GM21717 (cell line): ENCODE measurements around the gene ADGRV1.
A peak's percentile ranks its signal among the peaks of the same experiment; 100 is the strongest.
"Not testable (repeated sequence)": the region's sequence is repeated elsewhere in the genome, so short reads cannot be mapped to it uniquely, and the experiment has no call there.

ENCODE experiments used
- ATAC-seq: cut with Tn5 transposase; IDR thresholded peaks from one replicate; pipeline ENCODE4 v1.9.1; 2021; ENCODE audit warnings: mild to moderate bottlenecking, moderate library complexity; ENCODE audit not compliant: unreplicated experiment

ADGRV1 gene

DNA sequence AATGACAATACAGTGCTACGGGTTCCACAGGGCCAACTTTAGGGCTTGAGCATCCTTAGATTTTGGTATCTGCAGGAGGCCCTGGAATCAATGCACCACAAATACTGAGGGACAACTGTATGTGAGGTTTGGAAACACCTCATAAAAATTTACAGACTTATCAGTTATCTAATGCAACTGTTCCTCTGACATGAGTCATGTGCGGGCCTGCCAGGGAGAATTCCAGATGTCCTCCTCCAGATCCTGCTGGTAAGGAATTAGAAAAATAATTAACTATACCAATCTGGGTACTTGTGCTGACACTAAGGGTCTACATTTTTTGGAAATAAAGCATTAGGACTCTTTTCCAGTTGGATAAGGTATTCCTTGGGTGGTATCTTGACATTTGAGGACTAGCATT lies 491.2 kb downstream of the ADGRV1 start:
- ATAC-seq, result no peak

DNA sequence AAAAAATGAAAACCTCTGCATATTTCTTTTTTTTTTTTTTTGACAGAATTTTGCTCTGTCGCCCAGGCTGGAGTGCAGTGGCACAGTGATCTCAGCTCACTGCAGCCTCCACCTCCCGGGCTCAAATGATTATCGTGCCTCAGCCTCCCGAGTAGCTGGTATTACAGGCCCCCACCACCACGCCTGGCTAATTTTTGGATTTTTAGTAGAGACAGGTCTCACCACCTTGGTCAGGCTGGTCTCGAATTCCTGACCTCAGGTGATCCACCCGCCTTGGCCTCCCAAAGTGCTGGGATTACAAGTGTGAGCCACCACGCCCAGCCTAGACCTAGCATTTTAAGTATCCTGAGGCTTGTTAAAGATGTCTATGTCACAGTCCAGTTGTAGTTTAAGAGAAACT lies 493.8 kb downstream of the ADGRV1 start:
- ATAC-seq, result not testable (repeated sequence)

DNA sequence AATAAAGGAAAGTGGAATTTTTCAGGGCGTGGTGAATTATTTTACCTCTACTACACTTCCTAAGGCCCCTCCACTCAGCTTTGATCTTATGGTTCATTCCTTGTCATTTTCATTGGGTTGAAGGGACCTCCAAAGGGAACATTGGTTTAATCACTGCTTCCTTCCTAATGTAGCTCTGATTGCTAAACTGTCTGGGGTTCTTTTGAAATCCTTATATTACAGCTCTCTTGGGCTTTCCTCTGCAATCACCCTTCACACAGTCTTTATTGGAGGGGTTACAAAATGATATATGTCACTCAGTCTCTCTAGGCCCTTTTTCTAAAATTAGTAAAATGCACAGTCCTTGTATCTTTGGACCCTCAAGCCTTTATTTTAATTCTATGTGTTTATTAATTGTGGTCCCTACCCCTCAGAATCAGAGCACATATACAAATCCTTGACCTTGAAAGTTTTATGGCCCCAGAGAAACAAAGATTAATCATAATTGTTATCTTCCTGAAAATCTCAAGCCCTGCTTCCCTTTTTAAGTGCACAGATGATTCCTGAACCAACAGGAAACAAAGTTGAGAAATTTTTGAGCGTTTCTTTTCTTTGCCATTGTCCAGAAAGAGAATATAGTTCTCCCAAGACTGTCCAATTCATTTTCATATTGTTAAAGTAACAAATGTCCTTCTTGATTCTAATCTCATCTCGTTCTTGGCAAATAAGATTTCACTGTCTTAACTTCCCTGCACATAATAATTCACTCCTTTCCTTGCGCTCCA lies 494.6 kb downstream of the ADGRV1 start:
- no peak for ATAC-seq

DNA sequence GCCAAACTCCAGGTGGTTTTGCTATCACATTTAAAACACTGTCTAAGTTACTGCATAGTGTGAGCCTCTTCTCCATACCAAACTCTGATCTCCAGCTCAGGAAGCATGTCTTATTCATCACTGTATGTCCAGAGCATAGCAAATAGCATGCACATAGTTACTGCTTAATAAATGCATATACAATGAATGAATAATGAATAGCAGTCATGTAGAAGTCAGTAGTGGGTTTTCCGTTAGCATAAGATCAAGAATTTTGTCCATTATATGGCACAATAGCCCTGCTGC lies 495.1 kb downstream of the ADGRV1 start:
- ATAC-seq, result no peak

DNA sequence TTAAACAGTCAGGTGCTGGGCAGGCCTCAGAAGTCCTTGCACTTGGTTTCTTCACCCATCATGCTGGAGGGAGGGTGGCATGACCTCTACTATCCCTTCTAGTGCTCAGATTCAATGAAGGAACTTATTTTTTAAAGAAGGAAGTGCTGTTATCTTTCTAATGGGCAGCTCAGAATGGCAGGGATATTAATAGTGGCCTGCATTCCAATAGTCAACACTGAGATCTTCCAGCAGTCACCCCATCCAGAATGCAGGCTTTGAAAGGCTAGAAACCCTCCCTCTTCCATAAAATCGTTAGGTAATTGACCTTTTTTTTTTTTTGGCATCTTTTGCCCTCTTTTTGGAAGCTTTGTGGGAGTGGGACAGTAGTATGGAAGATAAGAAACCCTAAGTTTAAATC lies 499.6 kb downstream of the ADGRV1 start:
- ATAC-seq, result no peak

DNA sequence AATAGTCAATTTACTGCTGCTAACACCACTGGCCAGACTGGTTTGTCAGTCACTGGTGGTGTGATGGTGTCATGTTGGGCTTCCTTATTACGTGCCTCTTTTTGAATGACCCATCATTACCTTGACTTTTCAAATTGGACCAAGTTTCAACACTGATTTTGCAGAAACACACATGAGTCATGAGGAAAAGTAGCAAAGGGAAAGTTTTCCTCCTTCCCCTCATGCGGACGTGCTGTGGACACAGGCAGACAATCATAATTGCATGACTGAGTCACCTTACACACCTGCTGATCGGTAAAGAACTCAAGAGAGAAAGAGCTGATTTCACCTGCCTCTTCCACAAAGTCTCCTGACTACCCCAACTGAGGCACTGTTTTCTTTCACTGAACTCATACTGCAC lies 500.0 kb downstream of the ADGRV1 start:
- no peak for ATAC-seq

DNA sequence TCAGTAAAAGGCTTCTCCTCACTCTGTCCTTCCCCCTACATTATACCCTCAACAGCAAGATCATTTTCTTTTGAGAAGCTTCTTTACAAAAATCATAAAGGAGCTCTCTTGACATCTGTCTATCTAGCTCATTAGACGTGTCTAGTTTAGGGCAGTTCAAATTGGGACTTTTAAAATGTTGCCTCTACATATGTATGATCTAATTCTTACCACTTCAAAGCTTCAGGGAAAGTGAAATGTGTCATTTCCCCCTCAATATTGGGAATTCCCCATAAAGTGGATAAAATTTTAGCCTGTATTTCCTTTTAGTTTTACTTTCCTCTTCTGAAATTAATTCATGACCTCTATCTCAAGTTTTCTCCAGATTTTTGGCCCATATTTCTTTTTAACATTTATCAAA lies 500.8 kb downstream of the ADGRV1 start:
- peak; percentile 90 for ATAC-seq

DNA sequence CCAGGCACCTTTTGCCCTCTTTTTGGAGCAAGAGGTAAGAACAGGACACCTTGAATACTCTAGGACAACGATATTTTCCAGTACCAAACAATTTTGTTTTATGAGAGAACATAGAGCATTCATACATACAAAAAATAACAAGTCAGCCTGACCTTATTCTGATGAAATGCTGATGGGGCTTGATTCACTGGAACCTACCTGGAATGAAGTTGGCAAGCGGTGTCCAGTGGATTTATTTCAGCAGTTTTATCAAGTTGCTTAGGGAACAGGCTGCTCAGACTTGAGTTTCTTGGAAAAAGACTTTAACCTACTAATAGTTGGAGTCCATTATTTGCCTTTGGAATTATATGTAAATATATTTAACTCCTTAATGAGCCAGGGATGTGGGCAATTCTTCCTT lies 502.5 kb downstream of the ADGRV1 start:
- ATAC-seq, result no peak

DNA sequence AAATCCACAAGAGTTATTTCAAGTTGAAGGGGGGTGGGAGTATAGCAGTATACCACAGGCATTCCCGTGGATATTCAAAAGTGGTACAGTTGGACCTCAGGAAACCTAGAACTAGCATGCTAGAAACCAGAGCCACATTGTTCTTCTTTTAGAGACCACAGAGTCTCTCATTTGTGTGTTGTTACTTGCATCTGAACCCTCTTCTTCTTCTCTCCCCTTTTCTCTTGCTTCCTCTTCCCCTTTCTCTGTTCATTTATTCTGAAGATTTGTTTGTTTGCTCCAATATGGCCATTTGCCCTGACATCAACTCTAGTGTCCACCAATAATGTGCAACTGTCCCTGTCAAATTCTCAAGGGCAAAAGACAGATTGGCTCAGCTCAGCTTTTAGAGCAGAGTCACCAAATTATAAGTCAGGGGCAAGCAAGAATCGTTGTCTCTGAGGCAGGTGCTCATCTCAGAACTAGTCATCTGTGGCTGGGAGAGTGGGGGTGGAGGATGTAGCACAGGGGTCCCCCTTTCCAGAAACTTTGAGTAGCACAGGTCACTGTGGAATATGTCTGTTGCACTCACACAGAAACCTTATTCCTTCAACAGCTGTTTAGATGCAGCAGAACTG lies 503.5 kb downstream of the ADGRV1 start:
- ATAC-seq, result peak; percentile 47

DNA sequence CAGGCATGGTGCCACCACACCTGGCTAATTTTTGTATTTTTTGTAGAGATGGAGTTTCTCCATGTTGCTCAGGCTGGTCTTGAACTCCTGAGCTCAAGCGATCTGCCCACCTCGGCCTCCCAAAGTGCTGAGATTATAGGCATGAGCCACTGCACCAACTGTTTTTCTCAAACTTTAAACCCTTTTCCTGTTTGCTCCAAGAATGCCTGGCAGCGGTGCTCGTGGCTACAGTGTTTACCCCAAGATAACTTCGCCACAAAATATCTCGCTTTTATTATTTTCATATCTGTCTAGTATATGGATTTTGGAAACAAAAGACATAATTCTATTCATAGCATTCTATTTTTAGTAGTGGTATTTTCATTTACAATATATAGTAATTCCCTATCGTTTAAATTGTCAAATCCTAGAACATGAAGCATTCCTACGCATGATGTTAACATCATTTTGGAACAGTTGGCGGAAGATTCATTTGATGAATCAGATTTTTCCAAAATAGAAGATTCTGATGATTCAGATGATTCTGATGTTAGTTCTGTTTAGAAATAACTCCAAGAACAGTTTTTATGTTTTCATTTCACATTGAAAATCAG lies 504.6 kb downstream of the ADGRV1 start:
- ATAC-seq, result not testable (repeated sequence)

DNA sequence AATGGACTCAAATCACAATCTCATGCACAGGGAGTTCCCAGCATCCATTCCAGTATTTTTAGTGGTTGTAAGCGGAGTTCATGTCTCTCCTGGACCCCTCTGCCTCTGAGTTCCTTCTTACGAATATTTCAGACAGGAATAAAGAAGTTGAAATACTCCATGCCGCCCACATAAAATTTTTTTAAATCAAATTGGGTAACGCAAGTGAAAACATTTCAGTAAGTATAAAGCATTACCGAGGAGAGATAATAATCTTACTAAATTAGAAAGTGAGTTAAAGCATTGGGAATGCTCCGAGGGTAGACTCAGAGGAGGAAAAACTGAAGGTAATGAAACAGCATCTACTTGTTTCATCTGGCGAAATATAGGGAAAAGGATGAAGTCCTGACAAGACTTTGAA lies 506.9 kb downstream of the ADGRV1 start:
- ATAC-seq, result no peak

DNA sequence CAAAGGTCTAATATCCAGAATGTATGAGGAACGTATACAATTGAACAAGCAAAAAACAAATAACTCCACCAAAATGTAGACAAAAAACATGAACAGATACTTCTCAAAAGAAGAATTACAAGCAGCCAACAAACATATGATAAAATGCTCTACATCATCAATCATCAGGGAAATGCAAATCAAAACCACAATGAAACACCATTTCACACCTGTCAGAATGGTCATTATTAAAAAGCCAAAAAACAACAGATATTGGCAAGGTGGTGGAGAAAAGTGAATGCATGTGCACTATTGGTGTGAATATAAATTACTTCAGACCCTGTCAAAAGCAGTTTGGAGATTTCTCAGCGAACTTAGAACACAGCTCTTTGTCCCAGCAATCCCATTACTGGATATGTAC lies 510.8 kb downstream of the ADGRV1 start:
- no peak for ATAC-seq

DNA sequence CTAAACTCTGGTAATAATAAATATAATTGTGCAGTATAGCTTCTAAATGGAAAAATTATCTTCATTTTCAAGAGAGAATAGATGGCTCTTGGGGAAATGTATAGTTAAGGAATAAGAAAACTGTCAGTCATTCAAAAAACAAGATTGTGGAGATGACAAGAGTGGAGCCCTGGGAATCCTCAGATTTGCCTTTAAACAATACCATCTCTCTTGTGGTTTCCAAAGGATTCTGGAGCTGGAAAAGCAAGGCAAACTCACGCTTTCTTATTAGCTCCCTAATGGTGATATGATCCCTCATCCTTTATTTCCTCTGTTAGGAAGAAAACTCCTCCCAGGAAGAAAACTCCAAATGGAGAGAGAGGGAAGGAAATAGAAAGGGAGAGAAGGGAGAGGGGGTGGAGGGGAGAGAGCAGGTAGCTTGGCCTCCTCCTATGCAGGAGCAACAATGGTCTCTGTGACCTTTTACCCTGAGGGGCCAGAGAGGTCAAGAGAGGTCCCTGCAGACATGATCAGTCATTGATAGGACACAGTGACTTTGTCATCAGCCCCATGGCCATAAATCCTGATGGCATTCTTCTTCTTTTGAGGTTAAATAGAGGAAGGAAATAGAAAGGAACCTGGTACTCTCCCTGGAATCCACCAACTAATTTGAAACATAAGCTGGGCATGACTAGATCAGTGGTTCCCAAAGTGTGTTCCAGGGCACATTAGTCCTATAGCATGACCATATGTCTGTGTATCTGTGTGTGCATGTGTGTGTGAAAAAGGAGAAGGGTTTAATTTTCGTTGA lies 512.4 kb downstream of the ADGRV1 start:
- ATAC-seq, result no peak

DNA sequence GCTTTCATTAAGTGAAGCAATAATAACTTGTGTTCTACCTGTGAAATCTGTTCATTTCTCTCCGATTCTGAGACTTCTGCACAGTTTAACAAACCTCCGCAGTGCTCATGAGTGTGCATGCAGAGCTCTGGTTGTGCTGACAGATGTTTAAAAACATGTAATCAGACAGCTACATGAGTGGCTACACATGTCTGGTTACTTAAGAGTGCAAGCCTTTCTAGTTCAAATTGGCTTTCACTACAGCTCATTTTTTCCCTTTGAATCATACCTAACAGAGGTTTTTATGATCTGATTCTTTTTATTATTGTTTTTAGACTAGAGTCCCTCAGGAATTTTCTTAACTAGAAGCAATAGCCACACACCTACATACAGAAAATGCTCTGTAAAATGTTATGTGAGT lies 514.3 kb downstream of the ADGRV1 start:
- no peak for ATAC-seq

DNA sequence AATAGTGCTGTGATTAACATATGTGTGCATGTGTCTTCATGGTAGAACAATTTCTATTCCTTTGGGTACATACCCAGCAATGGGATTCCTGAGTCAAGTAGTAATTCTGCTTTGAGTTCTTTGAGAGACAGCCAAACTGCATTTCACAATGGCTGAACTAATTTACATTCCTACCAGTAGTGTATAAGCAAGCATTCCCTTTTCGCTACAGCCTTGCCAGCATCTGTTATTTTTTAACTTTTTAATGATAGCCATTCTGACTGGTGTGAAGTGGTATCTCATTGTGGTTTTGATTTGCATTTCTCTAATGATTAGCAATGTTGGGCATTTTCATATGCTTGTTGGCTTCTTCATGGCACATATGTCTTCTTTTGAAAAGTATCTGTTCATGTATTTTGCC lies 516.0 kb downstream of the ADGRV1 start:
- peak; percentile 44 for ATAC-seq

DNA sequence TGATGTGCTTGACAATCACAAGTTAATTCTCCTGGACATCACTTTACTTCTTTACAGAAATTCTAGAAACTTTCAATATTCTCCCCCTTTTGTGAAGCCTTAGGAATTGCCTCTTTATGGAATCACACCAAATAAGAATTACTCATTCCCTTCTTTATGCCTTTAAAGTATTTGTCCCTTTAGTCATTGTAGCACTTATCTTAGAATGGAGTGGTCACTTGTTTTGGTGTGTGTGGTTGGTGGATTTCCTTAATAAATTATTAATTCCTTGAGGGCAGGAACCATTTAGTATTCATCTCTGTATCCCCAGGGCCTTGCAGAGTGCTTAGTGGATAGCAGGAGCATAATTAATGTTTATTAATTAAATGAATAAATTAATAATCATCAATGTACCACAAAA lies 517.5 kb downstream of the ADGRV1 start:
- no peak for ATAC-seq

DNA sequence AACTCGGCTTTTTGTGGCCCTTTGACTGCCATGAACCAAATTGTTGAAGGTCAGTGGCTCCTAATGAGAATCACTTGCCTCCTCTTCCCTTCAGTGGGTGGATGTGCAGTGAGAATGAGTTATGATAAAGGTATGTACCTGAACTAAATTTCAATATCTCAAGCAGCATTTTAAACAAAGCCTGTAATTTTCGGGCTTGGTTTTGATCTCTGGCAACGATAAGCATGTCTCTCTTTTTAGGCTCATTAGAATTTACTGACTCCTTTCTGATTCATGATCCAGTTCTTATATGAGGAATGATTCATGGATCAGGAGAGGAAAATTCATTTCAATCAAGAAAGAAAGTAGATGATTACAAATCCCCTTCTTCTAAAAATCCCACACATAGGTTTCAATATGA lies 519.0 kb downstream of the ADGRV1 start:
- no peak for ATAC-seq

DNA sequence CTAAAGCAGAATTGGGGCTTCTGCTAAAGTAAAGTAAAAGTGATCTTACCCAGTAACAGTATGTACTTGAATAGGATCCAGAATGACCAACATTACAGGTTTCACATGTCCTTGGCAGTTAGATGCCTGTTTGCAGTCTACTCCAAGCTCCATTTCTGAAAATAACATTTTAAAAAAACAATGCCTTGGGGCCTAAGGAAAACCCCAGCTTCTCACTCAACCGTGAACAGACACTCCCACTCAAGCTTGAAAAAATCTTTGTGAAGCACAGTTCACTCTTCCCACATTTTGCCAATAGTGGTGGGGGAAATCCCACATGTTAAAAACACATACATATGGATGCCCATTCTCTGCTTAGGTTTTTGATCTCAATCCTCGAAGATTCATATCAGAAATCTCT lies 520.4 kb downstream of the ADGRV1 start:
- no peak for ATAC-seq

DNA sequence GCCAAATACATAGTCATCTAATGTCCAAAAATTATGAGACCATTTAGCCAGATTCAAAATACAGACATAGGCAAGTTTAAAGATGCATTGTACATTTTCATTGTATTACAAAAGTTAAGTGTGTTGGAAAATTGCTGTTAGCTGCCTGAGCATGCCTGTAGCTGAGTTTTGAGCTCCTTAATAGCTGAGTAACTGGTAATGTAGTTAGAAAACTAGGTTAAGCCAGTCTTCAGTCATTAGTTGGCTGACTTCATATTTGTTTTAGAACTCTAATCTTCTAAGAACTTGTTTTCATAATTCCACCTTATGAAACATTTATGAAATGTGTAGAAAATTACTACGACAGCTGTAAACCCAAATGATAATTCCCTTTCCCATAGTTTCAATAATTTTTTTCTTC lies 531.2 kb downstream of the ADGRV1 start:
- ATAC-seq, result no peak

DNA sequence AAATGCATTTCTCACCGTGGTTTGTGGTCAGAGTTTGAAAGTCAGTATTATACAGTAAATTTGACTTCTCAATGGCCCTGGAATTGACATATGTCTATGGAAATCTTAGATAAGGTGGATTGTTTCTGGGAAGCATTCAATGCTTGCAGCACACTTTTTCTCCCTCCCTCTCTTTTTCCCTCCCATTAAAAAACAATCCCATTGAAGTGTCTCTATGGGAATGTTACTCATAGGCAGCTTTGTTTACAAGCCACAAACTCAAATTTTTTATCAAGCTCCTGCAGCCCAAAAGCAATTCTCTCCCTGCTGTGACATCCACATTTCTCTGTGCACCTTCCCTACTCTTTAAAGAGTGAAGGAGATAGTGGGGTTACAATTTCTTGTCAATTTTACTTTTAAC lies 532.4 kb downstream of the ADGRV1 start:
- ATAC-seq, result no peak

DNA sequence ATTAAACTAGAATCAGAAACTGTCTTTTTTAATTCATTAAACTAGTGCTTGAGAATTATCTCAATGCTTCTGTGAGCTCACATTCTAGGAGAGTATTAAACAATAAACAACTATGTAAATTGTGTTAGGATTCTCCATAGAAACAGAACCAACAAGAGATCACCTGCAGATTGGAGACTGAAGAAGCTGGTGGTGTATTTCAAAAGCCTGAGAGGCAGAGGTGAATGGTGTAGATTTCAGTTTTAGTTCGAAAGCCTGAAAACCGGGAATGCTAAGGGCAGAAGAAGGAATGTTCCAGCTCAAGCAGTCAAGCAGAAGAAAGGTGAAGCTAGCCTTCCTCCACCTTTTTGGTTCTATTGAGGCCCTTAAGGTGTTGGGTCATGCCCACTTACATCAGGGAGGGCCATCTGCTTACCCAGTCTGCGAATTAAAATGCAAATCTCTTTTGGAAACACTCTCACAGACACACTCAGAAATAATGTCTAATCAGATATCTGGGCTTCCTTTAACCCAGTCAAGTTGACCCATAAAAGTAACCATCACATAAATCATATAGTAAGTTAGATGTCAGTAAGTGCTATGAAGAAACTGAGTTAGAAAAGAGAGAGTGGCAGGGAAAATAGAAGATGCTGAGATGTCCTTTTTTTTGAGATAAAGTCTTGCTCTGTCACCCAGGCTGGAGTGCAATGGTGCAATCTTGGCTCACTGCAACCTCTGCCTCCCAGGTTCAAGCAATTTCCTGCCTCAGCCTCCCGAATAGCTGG lies 533.1 kb downstream of the ADGRV1 start:
- ATAC-seq, result no peak
